Mesendoderm (in vitro differentiated cells): ENCODE results near the gene AKT2.
"Not testable (repeated sequence)": the region's sequence is repeated elsewhere in the genome, so short reads cannot be mapped to it uniquely, and the experiment has no call there.

Experiments
- DNase-seq: peaks from one replicate; pipeline ENCODE4 v3.0.0; 2013
- H2AK5ac ChIP-seq: 2 replicates; pipeline ENCODE4 v1.6.1; 2013; ENCODE audit warnings: low read length, inconsistent platforms
- H2BK120ac ChIP-seq: 2 replicates; pipeline ENCODE4 v1.6.1; 2013; ENCODE audit warnings: low read depth, mild to moderate bottlenecking, low read length, moderate library complexity, mixed read lengths
- H2BK15ac ChIP-seq: replicated peaks from 2 replicates; pipeline ENCODE4 v1.6.1; 2013; ENCODE audit warnings: low read depth, mild to moderate bottlenecking, moderate library complexity
- H2BK5ac ChIP-seq: 2 replicates; pipeline ENCODE4 v1.6.1; 2013; ENCODE audit warnings: low read length, inconsistent platforms
- H3K18ac ChIP-seq: 2 replicates; pipeline ENCODE4 v1.6.1; 2013; ENCODE audit warnings: mild to moderate bottlenecking, low read length, mixed read lengths
- H3K23ac ChIP-seq: one replicate; pipeline ENCODE4 v1.6.1; 2013; ENCODE audit warnings: low read length
- H3K27ac ChIP-seq: 2 replicates; pipeline ENCODE4 v1.5.1; 2013; ENCODE audit warnings: low read depth, mild to moderate bottlenecking, inconsistent platforms, low read length, moderate library complexity
- H3K27me3 ChIP-seq: 2 replicates; pipeline ENCODE4 v1.6.1; 2013; ENCODE audit warnings: low read length, control low read depth, mild to moderate bottlenecking, inconsistent platforms; ENCODE audit not compliant: insufficient read depth, poor library complexity
- H3K36me3 ChIP-seq: 2 replicates; pipeline ENCODE4 v1.6.1; 2013; ENCODE audit warnings: low read length, inconsistent platforms; ENCODE audit not compliant: control insufficient read depth, insufficient read depth
- H3K4ac ChIP-seq: one replicate; pipeline ENCODE4 v1.6.1; 2013; ENCODE audit warnings: low read depth, mild to moderate bottlenecking, low read length, moderate library complexity
- H3K4me1 ChIP-seq: 2 replicates; pipeline ENCODE4 v1.6.1; 2013; ENCODE audit warnings: low read depth, low read length, inconsistent platforms; ENCODE audit not compliant: control insufficient read depth
- H3K4me2 ChIP-seq: 2 replicates; pipeline ENCODE4 v1.6.1; 2013; ENCODE audit warnings: low read length
- H3K4me3 ChIP-seq: 2 replicates; pipeline ENCODE4 v1.5.1; 2013; ENCODE audit warnings: mild to moderate bottlenecking, low read length
- H3K56ac ChIP-seq: one replicate; pipeline ENCODE4 v1.6.1; 2013; ENCODE audit warnings: low read length
- H3K79me1 ChIP-seq: 2 replicates; pipeline ENCODE4 v1.6.1; 2013; ENCODE audit warnings: low read length, inconsistent platforms
- H3K79me2 ChIP-seq: 2 replicates; pipeline ENCODE4 v1.6.1; 2013; ENCODE audit warnings: mild to moderate bottlenecking, low read length; ENCODE audit not compliant: control insufficient read depth, insufficient read depth
- H3K9ac ChIP-seq: 2 replicates; pipeline ENCODE4 v1.6.1; 2013; ENCODE audit warnings: low read length, inconsistent platforms
- H4K5ac ChIP-seq: one replicate; pipeline ENCODE4 v1.6.1; 2013; ENCODE audit warnings: low read length
- H4K8ac ChIP-seq: one replicate; pipeline ENCODE4 v1.6.1; 2013; ENCODE audit warnings: low read depth, mild to moderate bottlenecking, control low read depth, low read length, moderate library complexity
- WGBS: extraction: QIAGEN DNeasy Blood & Tissue Kit; methylation state at CpG from one replicate; pipeline ENCODE4 v1.1.7; 2013; ENCODE audit warnings: low lambda C conversion rate, missing lambda C conversion rate; ENCODE audit not compliant: insufficient coverage; ENCODE audit errors: extremely low coverage; 5-methylcytosine and 5-hydroxymethylcytosine counted together

The AKT2 gene

DNA sequence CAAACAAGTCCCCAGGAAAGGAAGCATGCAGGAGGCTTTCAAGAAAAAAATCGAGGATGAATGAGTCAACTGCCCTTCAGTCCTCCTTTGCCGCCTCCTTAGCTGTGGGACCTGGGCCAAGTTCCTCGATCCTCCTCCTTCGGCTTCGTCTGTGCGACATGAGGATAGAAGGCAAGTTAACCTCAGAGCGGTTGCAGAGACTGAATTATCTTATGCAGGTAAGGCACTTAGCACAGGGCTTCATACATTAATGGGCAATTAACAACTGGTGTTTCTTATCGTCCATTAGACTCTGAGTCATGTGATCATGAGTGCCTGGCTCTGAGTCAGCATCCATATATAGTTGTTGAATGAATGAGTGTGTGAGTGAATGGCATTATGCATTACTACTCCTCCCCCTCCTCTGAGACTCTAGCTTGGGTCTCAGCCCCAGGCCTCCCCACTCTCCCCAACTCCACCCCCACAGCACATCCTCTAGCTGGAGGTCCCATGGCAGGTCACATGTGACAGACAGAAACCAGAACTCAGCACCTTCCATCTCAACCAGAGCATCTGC is 65.3 kb downstream of the AKT2 start:
- no peak for DNase-seq
- Histone ChIP-seq H3K27me3 (no peaks in the 10 kb centered on the region), H3K9ac (no peak overlapping the region)

DNA sequence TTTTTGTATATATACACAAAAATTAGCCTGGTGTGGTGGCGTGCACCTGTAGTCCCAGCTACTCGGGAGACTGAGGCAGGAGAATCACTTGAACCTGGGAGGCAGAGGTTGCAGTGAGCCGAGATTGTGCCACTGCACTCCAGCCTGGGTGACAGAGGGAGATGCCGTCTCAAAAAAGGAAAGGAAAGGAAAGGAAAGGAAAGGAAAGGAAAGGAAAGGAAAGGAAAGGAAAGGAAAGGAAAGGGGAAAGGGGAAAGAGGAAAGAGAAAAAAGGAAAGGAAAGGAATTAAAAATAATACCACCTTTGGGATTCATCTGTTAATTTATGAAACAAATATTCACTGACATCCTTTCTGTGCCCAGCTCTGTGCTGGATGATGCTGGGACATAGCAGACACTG is 66.1 kb downstream of the AKT2 start:
- no CpG with 5 or more reads among the region's 4 CpGs for WGBS
- H3K23ac ChIP-seq, H3K4me3 ChIP-seq, H3K4me1 ChIP-seq, H3K4ac ChIP-seq, H2BK120ac ChIP-seq, H3K79me2 ChIP-seq, H3K56ac ChIP-seq, H3K79me1 ChIP-seq, H2BK5ac ChIP-seq, H3K9ac ChIP-seq, H3K36me3 ChIP-seq, H2AK5ac ChIP-seq, H4K5ac ChIP-seq, H2BK15ac ChIP-seq, H3K27ac ChIP-seq, H3K27me3 ChIP-seq, H3K18ac ChIP-seq, H3K4me2 ChIP-seq, DNase-seq, H4K8ac ChIP-seq: not testable (repeated sequence)

More for the DNA sequence above, 65.3 kb downstream of the AKT2 start:
- Histone ChIP-seq H3K36me3 (no peaks in the 10 kb centered on the region), H3K4me2 (no peak overlapping the region), H3K56ac (no peak overlapping the region), H2BK120ac (no peak overlapping the region), H4K5ac (no peak overlapping the region), H2BK5ac (no peak overlapping the region), H3K4me1 (no peaks in the 10 kb centered on the region), H3K79me2 (no peaks in the 10 kb centered on the region), H3K27ac (no peak overlapping the region), H2BK15ac (no peak overlapping the region), H2AK5ac (no peak overlapping the region), H3K79me1 (no peaks in the 10 kb centered on the region), H3K23ac (no peak overlapping the region), H3K18ac (no peak overlapping the region), H3K4ac (no peak overlapping the region), H3K4me3 (no peak overlapping the region), H4K8ac (no peak overlapping the region)
- WGBS = no CpG with 5 or more reads among the region's 8 CpGs

DNA sequence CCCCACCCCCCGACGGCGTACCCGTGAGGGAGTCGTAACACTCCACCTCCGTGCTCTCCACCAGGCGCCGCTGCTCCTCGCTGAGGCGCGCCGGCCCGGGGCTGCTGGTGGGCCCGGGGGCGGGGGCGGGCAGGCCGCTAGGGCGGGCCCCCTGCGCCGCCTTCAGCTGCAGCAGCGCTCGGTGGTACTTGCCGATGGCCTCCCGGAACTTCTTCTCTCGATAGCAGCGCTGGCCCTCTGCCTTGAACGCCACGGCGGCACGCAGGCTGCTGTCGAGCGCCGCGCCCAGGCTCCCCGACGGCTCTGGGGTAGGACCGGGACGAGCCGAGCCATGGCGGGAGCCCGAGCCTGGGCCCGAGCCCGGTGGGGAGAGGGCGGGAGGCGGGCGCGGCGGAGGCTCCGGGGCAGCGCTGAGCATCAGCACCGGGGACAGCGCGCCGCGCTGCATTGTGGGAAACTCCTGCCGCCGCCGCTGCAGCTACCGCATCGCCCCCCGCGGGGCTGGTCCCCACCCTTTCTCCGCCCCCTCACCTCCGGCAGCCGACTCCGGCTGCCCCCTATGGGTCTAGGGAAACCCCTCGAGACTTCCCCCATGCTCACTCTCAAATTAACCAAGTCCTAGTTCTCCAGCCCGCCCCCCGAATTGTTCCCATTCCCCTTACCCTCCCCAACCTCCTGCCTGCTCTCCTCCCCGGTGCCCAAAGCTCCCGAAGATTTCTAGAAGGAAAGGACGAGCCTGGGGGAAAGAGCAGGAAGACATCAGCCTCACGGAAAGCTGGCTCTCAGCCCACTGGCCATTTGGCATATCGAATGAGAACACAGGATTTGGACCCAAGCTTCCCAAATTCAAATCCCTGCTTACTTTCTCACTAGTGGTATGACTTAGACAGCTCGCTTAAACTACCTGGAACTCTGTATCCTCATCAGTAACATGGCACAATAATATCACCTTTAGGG is 66.9 kb downstream of the AKT2 start, which contains the start of gene TTC9B:
Gene TTC9B, minus strand, starts transcription at position 451 of the 957 bp plus-strand sequence. Its CDS starts 3 bp downstream, at position 448.
- no peaks in the 10 kb centered on the region for H3K36me3 ChIP-seq
- no peak within 1 kb of the TSS for H2AK5ac ChIP-seq
- H4K8ac ChIP-seq = no peak within 1 kb of the TSS
- H3K4me3 ChIP-seq = no peak within 1 kb of the TSS
- no peaks in the 10 kb centered on the region for H3K4me1 ChIP-seq
- no peak within 1 kb of the TSS for H4K5ac ChIP-seq
- no peak within 1 kb of the TSS for H3K4ac ChIP-seq
- H2BK15ac ChIP-seq = no peak within 1 kb of the TSS
- DNase-seq = peak; percentile 68
- no peak within 1 kb of the TSS for H3K56ac ChIP-seq
- H3K23ac ChIP-seq = no peak within 1 kb of the TSS
- no peak within 1 kb of the TSS for H2BK120ac ChIP-seq
- H2BK5ac ChIP-seq = no peak within 1 kb of the TSS
- H3K9ac ChIP-seq = no peak within 1 kb of the TSS
- H3K27me3 ChIP-seq = no peaks in the 10 kb centered on the region
- no peak within 1 kb of the TSS for H3K4me2 ChIP-seq
- H3K79me2 ChIP-seq = no peaks in the 10 kb centered on the region
- no peak within 1 kb of the TSS for H3K27ac ChIP-seq
- no peak within 1 kb of the TSS for H3K18ac ChIP-seq
- H3K79me1 ChIP-seq = no peaks in the 10 kb centered on the region
- WGBS = no CpG with 5 or more reads among the region's 75 CpGs

DNA sequence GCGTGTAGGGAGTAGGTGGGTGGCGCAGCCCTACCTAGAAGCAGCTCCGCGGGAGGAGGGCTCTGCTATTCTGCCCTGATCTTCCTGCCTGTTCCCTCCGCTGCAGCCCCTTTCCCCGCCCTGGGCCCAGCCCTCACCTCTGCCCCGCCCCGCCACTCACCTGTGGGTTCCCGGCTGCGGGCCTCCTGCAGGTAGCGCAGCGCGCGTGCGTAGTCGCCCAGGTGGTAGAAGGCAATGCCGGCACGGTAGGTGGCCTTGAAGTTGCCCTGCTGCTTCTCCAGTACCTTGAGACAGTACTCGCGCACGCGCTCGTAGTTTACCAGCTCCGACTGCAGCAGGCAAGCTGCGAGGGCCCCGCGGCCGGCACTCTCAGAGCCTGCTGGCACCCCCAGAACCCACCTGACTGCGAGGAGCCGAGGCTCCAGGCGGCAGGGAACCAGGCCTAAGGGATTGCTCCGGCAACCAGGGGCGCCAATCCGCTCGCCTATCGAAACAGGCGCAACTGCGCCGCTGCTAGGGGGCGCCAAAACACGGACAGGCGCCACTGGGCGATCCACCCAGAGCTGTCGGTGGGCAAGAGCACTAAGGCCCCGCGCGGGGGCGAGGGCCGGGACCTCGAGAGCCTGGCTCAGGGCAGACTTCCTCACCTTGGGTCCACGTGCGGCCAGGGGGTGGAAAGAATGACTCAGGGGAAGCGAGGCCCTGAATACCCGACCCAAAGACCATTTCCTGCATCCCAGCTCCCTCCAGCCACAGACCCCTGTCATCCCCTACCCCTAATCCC is 67.9 kb downstream of the AKT2 start:
- H4K5ac ChIP-seq = no peak overlapping the region
- DNase-seq = peak; percentile 50
- no peak overlapping the region for H4K8ac ChIP-seq
- H3K4ac ChIP-seq = no peak overlapping the region
- no peak overlapping the region for H2BK15ac ChIP-seq
- H3K36me3 ChIP-seq = no peaks in the 10 kb centered on the region
- no peak overlapping the region for H2AK5ac ChIP-seq
- H3K4me2 ChIP-seq = no peak overlapping the region
- H3K4me1 ChIP-seq = no peaks in the 10 kb centered on the region
- no peaks in the 10 kb centered on the region for H3K79me2 ChIP-seq
- no peak overlapping the region for H3K9ac ChIP-seq
- no peaks in the 10 kb centered on the region for H3K79me1 ChIP-seq
- WGBS = no CpG with 5 or more reads among the region's 54 CpGs
- H3K18ac ChIP-seq = no peak overlapping the region
- H3K27ac ChIP-seq = no peak overlapping the region
- no peaks in the 10 kb centered on the region for H3K27me3 ChIP-seq
- no peak overlapping the region for H3K4me3 ChIP-seq
- no peak overlapping the region for H2BK5ac ChIP-seq
- H3K23ac ChIP-seq = no peak overlapping the region
- H3K56ac ChIP-seq = no peak overlapping the region
- no peak overlapping the region for H2BK120ac ChIP-seq

DNA sequence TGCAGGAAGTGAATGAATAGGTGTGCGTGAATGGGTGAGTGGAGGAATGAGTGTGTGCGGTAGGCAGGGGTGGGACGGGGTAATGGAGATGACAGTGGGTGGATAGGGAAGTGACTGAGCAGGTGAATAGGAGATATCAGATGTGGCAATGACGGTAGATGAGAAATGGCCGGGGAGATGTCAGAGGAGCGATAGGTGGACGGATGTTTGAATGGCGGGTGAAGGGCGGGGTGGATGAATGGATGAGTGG is 68.4 kb downstream of the AKT2 start:
- Histone ChIP-seq H3K4me2 (no peak overlapping the region), H3K18ac (no peak overlapping the region), H2BK120ac (no peak overlapping the region), H3K27ac (no peak overlapping the region), H2AK5ac (no peak overlapping the region), H3K36me3 (no peaks in the 10 kb centered on the region), H2BK15ac (no peak overlapping the region), H4K5ac (no peak overlapping the region), H3K9ac (no peak overlapping the region), H2BK5ac (no peak overlapping the region), H3K56ac (no peak overlapping the region), H3K4me3 (no peak overlapping the region), H4K8ac (no peak overlapping the region), H3K79me1 (no peaks in the 10 kb centered on the region), H3K27me3 (no peaks in the 10 kb centered on the region), H3K23ac (no peak overlapping the region), H3K4me1 (no peaks in the 10 kb centered on the region), H3K79me2 (no peaks in the 10 kb centered on the region), H3K4ac (no peak overlapping the region)
- DNase-seq = no peak
- no CpG with 5 or more reads among the region's 9 CpGs for WGBS
